Cardiac muscle cell (in vitro differentiated cells and primary cell): ENCODE measurements around the gene LMO4. TPM values are rescaled to one million over a fixed set of nuclear protein-coding genes. Genes with fewer than 3 reads are reported as not detected.
A peak's percentile ranks its signal among the peaks of the same experiment; 100 is the strongest.

Experiments
- DNase-seq, 2 donors: peaks; one replicate each; pipeline versions ENCODE4 v3.0.0 to v3.0.0-alpha.2; 2010 to 2017; ENCODE audit warnings: low read depth in 1 of 2, low spot score in 1 of 2
- H3K27ac ChIP-seq: fragments of 200-600 bp; sonication (generic); 2 replicates; pipeline ENCODE4 v1.5.1; 2016
- H3K27me3 ChIP-seq: fragments of 200-600 bp; sonication (generic); 2 replicates; pipeline ENCODE4 v1.6.0; 2016; ENCODE audit warnings: control low read depth
- H3K36me3 ChIP-seq: fragments of 200-600 bp; sonication (generic); 2 replicates; pipeline ENCODE4 v1.5.1; 2016; ENCODE audit warnings: control low read depth
- H3K4me1 ChIP-seq: fragments of 200-600 bp; sonication (generic); 2 replicates; pipeline ENCODE4 v1.8.1; 2017; ENCODE audit warnings: low read depth, mild to moderate bottlenecking, mixed run types
- H3K4me3 ChIP-seq: fragments of 200-600 bp; sonication (generic); 2 replicates; pipeline ENCODE4 v1.5.1; 2016; ENCODE audit warnings: mild to moderate bottlenecking
- H3K9me3 ChIP-seq: fragments of 200-600 bp; sonication (generic); 2 replicates; pipeline ENCODE4 v1.5.1; 2017; ENCODE audit warnings: low read depth, mild to moderate bottlenecking, control low read depth
- polyA plus RNA-seq: library from polyadenylated mRNA; unstranded; fragments of >200 nt; fragmentation: Nextera tagmentation; extraction: Ambion mirVana; gene quantifications from 2 replicates; pipeline ENCODE4 v1.2.1, GENCODE V29; 2016
- total RNA-seq: library from RNA; depleted of rRNA; stranded (reverse); fragments of >200 nt; gene quantifications from 2 replicates; pipeline ENCODE4 v1.2.3, GENCODE V29; 2016
- TF ChIP-seq, protein P1 (sequence below): IDR thresholded peaks from 2 replicates; pipeline ENCODE4 v1.5.1; 2012; ENCODE audit warnings: low read depth, mild to moderate bottlenecking, low read length

LMO4 gene
- total and polyA plus RNA-seq, 2 experiments from 2014 or later, result 53.3 to 126 TPM

DNA sequence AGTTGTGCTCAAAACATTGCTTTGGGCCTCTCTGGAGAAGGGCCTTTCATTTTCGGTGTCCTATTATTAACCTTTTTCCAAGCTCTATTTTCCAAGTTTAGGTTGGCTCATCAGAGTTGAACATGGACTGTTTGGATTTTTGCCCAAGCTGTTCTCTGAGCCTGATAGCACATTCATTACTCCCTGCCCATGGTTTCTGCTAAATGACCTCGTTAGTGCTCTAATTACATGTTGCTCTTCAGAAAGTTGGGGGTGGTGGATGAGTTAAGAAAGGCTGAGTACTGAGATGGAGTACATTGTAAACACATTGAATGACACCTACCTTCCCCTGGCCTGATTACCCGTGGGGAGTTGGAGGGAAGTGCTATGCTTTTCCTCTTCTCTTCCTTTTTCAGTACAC, 38.9 kb downstream of the LMO4 start:
- H3K4me1 ChIP-seq, result peaks cover 29% of the 10 kb centered on the region

DNA sequence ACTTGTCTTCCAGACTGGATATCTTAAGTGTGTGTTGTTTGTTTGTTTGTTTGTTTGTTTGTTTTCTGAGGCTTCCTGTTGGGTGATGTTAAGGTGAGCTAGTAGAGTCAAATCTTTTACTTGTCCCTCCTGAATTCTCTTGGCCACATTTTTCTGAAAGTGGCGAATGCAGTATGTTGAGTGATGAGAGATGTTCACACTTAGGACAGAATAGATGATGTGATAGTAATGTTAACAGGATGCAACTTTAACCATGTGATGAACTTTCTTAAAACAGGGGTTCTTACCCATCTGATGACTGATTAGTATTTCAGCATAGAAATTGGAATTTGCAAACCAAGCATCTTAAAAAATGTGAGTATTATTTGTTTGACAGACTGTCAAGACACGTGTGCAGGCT, 40.2 kb downstream of the LMO4 start:
- no peak overlapping the region for H3K27ac ChIP-seq
- H3K4me3 ChIP-seq, result no peak overlapping the region
- TF ChIP-seq, protein P1, sequence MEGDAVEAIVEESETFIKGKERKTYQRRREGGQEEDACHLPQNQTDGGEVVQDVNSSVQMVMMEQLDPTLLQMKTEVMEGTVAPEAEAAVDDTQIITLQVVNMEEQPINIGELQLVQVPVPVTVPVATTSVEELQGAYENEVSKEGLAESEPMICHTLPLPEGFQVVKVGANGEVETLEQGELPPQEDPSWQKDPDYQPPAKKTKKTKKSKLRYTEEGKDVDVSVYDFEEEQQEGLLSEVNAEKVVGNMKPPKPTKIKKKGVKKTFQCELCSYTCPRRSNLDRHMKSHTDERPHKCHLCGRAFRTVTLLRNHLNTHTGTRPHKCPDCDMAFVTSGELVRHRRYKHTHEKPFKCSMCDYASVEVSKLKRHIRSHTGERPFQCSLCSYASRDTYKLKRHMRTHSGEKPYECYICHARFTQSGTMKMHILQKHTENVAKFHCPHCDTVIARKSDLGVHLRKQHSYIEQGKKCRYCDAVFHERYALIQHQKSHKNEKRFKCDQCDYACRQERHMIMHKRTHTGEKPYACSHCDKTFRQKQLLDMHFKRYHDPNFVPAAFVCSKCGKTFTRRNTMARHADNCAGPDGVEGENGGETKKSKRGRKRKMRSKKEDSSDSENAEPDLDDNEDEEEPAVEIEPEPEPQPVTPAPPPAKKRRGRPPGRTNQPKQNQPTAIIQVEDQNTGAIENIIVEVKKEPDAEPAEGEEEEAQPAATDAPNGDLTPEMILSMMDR, result no peak
- no peaks in the 10 kb centered on the region for H3K36me3 ChIP-seq
- no peaks in the 10 kb centered on the region for H3K9me3 ChIP-seq
- DNase-seq, result no peak
- H3K4me1 ChIP-seq, result peaks cover 29% of the 10 kb centered on the region
- H3K27me3 ChIP-seq, result no peaks in the 10 kb centered on the region

More for the DNA sequence above, 38.9 kb downstream of the LMO4 start:
- no peak overlapping the region for H3K4me3 ChIP-seq
- DNase-seq, result no peak
- H3K27ac ChIP-seq, result no peak overlapping the region
- no peaks in the 10 kb centered on the region for H3K36me3 ChIP-seq
- no peaks in the 10 kb centered on the region for H3K9me3 ChIP-seq
- H3K27me3 ChIP-seq, result no peaks in the 10 kb centered on the region
- TF ChIP-seq, protein P1, result no peak

- DNase-seq, result no peak
- Histone ChIP-seq H3K4me3 (no peak overlapping the region), H3K36me3 (no peaks in the 10 kb centered on the region), H3K27me3 (no peaks in the 10 kb centered on the region), H3K27ac (peak overlapping the region; percentile 40), H3K9me3 (no peaks in the 10 kb centered on the region), H3K4me1 (peaks cover 29% of the 10 kb centered on the region)
- TF ChIP-seq, protein P1, result no peak
These were observed 41.2 kb downstream of the LMO4 start for GRCh38 chr1:87369736-87370478.

DNA sequence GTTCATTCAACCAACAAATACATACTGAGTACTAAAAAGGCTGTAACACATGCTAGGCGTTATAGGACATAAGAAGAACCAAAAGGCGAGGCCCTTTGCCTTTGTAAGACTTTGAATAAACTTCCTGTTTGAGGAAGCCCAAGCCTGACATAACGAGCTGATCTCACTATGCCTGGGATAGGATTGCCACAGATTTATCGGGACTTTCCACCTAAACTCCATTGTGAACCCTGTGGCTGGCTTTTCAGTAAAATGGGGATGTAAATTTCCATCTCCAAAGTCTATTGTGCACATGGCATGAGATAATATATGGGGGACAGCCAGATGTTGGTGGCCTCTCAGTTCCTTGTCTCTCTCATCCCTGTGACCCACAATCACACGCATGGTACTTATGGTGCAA, 41.9 kb downstream of the LMO4 start:
- DNase-seq, result peak in 1 of 2 donors; percentile 9
- Histone ChIP-seq H3K27ac (no peak overlapping the region), H3K4me3 (no peak overlapping the region), H3K36me3 (no peaks in the 10 kb centered on the region), H3K9me3 (no peaks in the 10 kb centered on the region), H3K27me3 (no peaks in the 10 kb centered on the region), H3K4me1 (peaks cover 29% of the 10 kb centered on the region)
- TF ChIP-seq, protein P1, result no peak

- Histone ChIP-seq H3K9me3 (no peaks in the 10 kb centered on the region), H3K4me1 (no peaks in the 10 kb centered on the region), H3K27ac (no peak overlapping the region), H3K4me3 (no peak overlapping the region), H3K36me3 (no peaks in the 10 kb centered on the region), H3K27me3 (no peaks in the 10 kb centered on the region)
- DNase-seq, result no peak
- TF ChIP-seq, protein P1, result no peak
These were observed 50.6 kb downstream of the LMO4 start for GRCh38 chr1:87379306-87379705.
